GM21526 (cell line): ENCODE results near the gene MRPS24.
"Not testable (repeated sequence)": the region's sequence is repeated elsewhere in the genome, so short reads cannot be mapped to it uniquely, and the experiment has no call there.

ENCODE experiments used
- ATAC-seq: cut with Tn5 transposase; IDR thresholded peaks from one replicate; pipeline ENCODE4 v1.9.1; 2021; ENCODE audit warnings: moderate library complexity; ENCODE audit not compliant: unreplicated experiment, low FRiP score

MRPS24 gene

DNA sequence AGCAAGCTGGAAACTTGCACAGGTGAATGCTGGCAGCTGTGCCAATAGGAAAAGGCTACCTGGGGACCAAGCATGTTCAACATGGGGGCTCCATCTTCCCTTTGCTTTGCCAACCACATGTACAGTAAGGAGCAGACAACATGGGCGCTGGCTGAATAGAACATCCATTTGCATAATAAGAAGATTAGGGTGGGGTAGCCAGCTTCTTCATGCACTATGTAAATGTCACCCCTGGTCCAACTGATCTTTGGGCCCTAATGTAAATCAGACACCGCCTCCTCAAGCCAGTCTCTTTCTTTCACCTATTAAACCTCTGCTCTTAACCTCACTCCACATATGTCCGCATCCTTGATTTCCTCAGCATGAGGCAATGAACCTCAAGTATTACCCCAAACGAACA lies 26.0 kb downstream of the MRPS24 start:
- ATAC-seq = no peak

DNA sequence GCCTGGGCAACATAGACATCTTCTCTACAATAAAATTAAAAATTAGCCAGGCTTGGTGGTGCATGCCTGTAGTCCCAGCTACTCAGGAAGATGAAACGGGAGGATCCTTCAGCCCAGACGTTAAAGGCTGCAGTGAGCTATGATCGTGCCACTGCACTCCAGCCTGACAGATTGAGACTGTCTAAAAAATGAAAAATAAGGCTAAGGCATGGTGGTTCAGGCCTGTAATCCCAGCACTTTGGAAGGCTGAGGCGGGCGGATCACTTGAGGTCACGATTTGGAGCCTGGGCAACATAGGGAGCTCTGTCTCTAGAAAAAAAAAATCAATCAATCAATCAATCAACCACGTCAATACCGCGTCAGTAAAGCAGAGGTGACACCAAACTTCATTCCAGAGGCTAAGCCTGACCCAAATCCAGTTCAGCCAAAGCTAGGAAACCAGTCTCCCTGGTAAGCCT lies 31.1 kb downstream of the MRPS24 start:
- ATAC-seq = no peak

DNA sequence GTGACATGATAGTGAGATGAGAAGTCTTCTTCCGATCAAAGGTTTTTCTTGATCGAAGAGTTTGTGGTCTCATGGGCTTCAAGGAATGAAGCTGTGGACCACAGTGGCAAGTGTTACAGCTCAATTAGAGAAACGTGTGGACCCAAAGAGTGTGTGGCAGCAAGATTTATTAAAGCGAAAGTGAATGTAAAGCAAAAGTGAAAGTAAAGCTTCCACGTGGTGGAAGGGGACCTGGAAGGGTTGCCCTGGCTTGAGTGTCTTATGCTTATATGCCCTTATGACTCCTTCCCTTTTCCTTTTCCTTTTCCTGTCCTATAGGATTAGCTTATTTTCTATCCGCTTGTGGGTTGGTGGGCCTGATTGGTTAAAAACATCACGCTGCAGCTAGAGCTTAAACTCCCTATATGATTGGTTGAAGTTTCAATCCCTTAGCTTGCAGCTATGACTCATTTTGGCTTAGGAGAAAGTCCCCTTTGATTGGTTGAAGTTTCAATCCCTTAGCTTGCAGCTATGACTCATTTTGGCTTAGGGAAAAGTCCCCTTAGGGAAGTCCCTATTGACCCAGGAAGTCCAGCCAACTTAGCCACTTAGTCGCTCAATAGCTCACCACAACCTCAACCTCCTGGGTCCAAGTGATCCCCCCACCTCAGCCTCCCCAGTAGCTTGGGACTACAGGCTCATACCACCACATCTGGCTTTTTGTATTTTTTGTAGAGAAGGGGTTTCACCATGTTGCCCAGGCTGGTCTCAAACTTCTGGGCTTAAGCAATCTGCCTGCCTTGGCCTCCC lies 34.7 kb downstream of the MRPS24 start:
- no peak for ATAC-seq

DNA sequence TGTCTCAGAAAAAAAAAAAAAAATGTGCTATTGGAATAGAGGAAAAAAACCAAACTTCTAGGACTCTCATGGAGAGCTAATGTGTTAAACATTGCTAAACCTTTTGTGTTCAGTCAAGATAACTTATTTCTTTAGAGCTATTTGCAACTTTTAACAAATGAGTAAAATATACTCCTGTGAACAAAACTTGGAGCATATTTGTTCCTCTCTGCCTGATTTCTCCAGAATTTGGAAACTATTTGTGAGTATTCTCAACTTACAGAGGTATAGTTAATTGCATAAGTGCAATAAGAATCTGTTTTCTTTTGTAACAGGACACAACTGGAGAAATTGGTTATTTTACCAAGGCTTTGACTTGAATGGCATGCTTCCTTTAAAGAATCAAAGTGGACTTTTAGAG lies 38.4 kb downstream of the MRPS24 start:
- ATAC-seq = not testable (repeated sequence)

DNA sequence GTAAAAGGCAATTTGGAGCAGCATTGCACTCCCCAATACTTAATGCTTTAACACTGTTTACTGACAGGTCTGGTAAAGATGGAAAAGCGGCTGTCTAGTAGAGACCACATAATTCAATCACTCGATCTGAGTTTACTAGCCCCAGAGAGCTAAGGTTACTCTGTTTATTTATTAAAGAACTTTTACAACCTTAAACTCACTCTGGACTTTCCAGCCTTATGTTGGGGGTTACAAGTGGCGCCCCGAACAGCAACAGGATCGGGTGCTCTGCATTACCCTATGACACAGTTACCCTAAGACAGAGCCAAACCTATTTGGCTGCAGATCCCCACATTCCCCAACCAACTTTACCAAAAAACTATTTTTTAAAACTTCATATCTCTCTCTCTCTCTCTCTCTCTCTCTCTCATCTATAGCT lies 43.9 kb downstream of the MRPS24 start:
- no peak for ATAC-seq

DNA sequence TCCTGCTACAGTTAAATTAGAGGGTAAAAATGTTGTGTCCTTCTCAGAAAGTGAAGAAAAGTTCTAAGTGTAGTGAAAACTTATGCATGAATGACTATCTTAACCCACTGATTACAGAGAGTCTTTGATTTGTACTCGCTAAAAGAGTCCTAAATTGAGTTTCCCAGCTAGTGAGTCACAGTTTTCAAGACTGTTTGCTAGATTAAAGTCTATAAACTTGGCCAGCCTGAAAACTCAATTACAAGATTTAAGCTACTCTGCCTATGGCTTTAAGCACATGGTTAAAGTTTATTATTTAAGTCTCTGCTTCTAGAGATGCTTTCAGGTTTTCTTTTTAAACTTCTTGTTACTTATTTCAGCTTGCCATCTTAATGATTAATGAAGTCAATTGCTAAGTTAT lies 44.4 kb downstream of the MRPS24 start:
- no peak for ATAC-seq

DNA sequence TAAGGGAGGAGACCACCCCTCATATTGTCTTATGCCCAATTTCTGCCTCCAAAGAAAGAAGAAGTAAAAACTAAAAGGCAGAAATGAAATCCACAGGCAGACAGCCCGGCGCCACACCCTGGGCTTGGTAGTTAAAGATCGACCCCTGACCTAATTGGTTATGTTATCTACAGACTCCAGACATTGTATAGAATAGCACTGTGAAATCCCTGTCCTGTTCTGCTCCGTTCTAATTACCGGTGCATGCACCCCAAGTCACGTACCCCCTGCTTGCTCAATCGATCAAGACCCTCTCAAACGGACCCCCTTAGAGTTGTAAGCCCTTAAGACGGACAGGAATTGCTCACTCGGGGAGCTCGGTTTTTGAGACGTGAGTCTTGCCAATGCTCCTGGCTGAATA lies 44.8 kb downstream of the MRPS24 start:
- ATAC-seq = not testable (repeated sequence)

DNA sequence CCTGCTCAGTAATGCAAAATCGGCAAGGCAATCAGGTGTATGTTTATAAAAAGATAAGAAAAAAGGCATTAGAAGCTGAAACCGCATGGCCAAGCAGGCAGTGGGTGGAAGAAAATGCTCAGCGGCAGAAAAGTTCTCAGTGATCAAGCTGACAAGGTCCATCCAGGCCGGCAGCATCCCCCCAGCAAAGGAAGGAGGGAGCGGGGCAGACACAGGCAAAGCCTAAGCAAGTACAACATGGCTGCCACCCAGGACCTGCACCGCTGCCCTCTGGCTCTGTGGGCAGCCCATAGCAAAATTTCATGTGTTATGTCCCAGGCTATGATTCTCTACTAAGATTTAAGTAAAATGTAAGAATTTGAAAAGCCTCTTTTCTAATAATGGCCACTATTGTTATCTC lies 45.4 kb downstream of the MRPS24 start:
- no peak for ATAC-seq

DNA sequence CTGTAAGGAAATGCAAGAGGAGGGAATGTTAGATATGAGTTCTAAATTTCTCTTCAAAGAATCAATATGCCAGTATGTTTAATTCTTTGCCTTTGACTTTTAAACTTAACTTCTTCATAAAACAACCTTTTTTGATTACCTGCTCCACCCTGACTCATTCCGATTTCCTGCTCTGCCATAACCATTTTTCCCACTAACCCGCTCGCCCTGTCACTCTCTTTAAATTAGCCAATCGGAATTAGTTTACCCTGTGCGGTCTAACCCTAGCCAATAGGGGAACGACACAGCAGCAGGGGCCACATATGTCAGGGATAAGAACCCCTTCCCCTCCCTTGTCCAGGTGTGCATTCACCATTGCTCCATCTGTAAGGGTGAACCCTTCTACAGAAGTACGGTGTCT lies 45.9 kb downstream of the MRPS24 start:
- not testable (repeated sequence) for ATAC-seq
